ENCODE results near the gene ADGRD1.
"Not testable (repeated sequence)": the region's sequence is repeated elsewhere in the genome, so short reads cannot be mapped to it uniquely, and the experiment has no call there.

The ADGRD1 gene

DNA sequence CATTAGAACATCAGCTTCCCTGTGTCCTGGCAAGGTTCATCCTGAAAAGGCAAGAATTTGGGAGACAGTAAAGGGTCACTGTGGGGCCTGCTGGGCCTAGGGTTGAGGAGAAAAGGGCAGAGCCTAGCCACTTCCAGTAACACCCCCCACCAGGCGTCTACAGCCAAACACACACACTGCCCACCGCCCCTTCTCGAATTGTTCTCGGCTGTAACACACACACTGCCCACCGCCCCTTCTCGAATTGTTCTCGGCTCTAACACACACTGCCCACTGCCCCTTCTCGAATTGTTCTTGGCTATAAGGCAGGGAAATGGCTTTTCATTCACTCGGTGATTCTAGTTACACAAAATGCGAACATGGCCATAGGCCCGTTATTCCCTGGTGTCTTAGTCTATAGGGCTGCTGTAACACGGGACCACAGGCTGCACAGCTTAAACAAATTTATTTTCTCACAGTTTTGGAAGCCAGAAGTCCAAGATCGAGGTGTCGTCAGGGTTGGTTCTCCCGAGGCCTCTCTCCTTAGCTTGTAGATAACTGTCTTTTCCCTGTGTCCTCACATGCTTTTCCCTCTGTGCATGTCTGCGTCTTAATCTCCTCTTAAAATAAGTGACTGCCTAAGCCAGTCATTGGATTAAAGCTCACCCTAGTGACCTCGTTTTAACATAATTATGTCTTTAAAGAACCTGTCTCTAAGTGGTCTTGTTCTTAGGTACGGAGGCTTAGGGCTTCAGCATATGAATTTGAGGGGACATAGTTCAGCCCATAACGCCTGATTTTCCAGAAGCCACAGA lies 171.0 kb downstream of the ADGRD1 start:
- H3K9me3 ChIP-seq (replicated peaks in 1 of 2; ENCODE audit: control insufficient read depth in 2 of 2, insufficient read depth in 1 of 2, low read depth in 1 of 2, low read length in 2 of 2) = no peaks in the 10 kb centered on the region
- H4K8ac ChIP-seq (ENCODE audit: low read depth, low read length) = no peak overlapping the region
- no peak overlapping the region for H4K91ac ChIP-seq (ENCODE audit: low read depth, low read length, poor library complexity)
- peak overlapping the region; percentile 4 for H3K4me2 ChIP-seq (ENCODE audit: insufficient read depth, low read length, poor library complexity, severe bottlenecking)
- H3K4me1 ChIP-seq (ENCODE audit: control insufficient read depth in 2 of 2, insufficient read depth in 1 of 2, low read depth in 1 of 2, low read length in 2 of 2) = peaks cover 0 to 4% of the 10 kb centered on the region in 2 donors
- no peak overlapping the region for H3K4ac ChIP-seq (ENCODE audit: low read length)
- no peaks in the 10 kb centered on the region for H3K27me3 ChIP-seq (ENCODE audit: control insufficient read depth in 3 of 3, insufficient read depth in 3 of 3, low read depth in 1 of 3, low read length in 3 of 3)
- no peaks in the 10 kb centered on the region for H3K79me1 ChIP-seq (ENCODE audit: low read depth, low read length)
- peak overlapping the region; percentile 23 for H2AK5ac ChIP-seq (ENCODE audit: low read depth, low read length)
- no CpG with 5 or more reads among the region's 19 CpGs for WGBS, 2 donors (ENCODE audit: extremely low coverage in 2 of 2, insufficient read length in 2 of 2, insufficient replicate concordance in 1 of 2)
- H2BK5ac ChIP-seq (ENCODE audit: low read length) = no peak overlapping the region
- H2BK12ac ChIP-seq (ENCODE audit: low read length) = no peak overlapping the region
- H2BK120ac ChIP-seq (ENCODE audit: low read depth, low read length) = no peak overlapping the region
- no peak overlapping the region for H2BK15ac ChIP-seq (ENCODE audit: low read length)
- no peak overlapping the region for H3K9ac ChIP-seq (ENCODE audit: low read depth, low read length, poor library complexity)
- no peak for DNase-seq (ENCODE audit: low spot score)
- H2AFZ ChIP-seq (ENCODE audit: low read length) = no peak overlapping the region
- no peaks in the 10 kb centered on the region for H3K36me3 ChIP-seq (replicated peaks in 1 of 2; ENCODE audit: control insufficient read depth in 2 of 2, insufficient read depth in 2 of 2, low read length in 2 of 2)
- no peak overlapping the region for H3K23ac ChIP-seq (ENCODE audit: low read depth, low read length, poor library complexity)
- no peak overlapping the region for H3K18ac ChIP-seq (ENCODE audit: low read length)
- no peak overlapping the region for H3K4me3 ChIP-seq (ENCODE audit: low read length in 2 of 2)
- peak overlapping the region; percentile 2 for H3K14ac ChIP-seq (ENCODE audit: low read length)
- H3K27ac ChIP-seq (replicated peaks; ENCODE audit: low read length) = no peak overlapping the region

GRCh38 chr12:131126662-131127173 lies 173.0 kb downstream of the ADGRD1 start:
- Histone ChIP-seq H2BK120ac (ENCODE audit: low read depth, low read length) (no peak overlapping the region), H3K9me3 (replicated peaks in 1 of 2; ENCODE audit: control insufficient read depth in 2 of 2, insufficient read depth in 1 of 2, low read depth in 1 of 2, low read length in 2 of 2) (no peaks in the 10 kb centered on the region), H3K79me1 (ENCODE audit: low read depth, low read length) (no peaks in the 10 kb centered on the region), H3K9ac (ENCODE audit: low read depth, low read length, poor library complexity) (no peak overlapping the region), H3K14ac (ENCODE audit: low read length) (no peak overlapping the region), H3K4ac (ENCODE audit: low read length) (no peak overlapping the region), H3K18ac (ENCODE audit: low read length) (no peak overlapping the region), H3K36me3 (replicated peaks in 1 of 2; ENCODE audit: control insufficient read depth in 2 of 2, insufficient read depth in 2 of 2, low read length in 2 of 2) (no peaks in the 10 kb centered on the region), H3K27ac (replicated peaks; ENCODE audit: low read length) (no peak overlapping the region), H2AK5ac (ENCODE audit: low read depth, low read length) (no peak overlapping the region), H2AFZ (ENCODE audit: low read length) (no peak overlapping the region), H3K4me3 (ENCODE audit: low read length in 2 of 2) (no peak overlapping the region), H2BK12ac (ENCODE audit: low read length) (no peak overlapping the region), H3K4me1 (ENCODE audit: control insufficient read depth in 2 of 2, insufficient read depth in 1 of 2, low read depth in 1 of 2, low read length in 2 of 2) (peaks cover 0 to 4% of the 10 kb centered on the region in 2 donors), H4K8ac (ENCODE audit: low read depth, low read length) (no peak overlapping the region), H3K27me3 (ENCODE audit: control insufficient read depth in 3 of 3, insufficient read depth in 3 of 3, low read depth in 1 of 3, low read length in 3 of 3) (no peaks in the 10 kb centered on the region), H2BK15ac (ENCODE audit: low read length) (no peak overlapping the region), H2BK5ac (ENCODE audit: low read length) (no peak overlapping the region), H3K4me2 (ENCODE audit: insufficient read depth, low read length, poor library complexity, severe bottlenecking) (no peak overlapping the region), H4K91ac (ENCODE audit: low read depth, low read length, poor library complexity) (no peak overlapping the region), H3K23ac (ENCODE audit: low read depth, low read length, poor library complexity) (no peak overlapping the region)
- DNase-seq (ENCODE audit: low spot score) = no peak
- WGBS, 2 donors (ENCODE audit: extremely low coverage in 2 of 2, insufficient read length in 2 of 2, insufficient replicate concordance in 1 of 2) = no CpG with 5 or more reads among the region's 7 CpGs

DNA sequence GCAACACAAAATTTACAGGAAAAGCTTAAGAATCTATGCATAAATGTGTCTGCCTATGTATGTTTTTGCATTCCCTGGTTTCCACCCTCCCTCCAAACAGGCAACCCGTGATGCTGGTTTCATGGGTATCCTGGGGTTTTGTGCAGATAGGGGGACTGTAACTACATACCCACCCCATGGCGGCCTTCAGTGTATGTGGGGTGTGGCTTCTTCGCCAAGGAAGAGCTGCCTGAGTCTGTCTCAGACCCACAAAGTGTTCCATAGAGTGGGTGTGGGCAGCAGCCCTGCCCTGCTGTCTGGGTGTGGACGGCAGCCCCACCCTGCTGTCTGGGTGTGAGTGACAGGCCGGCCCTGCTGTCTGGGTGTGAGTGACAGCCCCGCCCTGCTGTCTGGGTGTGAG lies 174.8 kb downstream of the ADGRD1 start:
- H3K4me2 ChIP-seq (ENCODE audit: insufficient read depth, low read length, poor library complexity, severe bottlenecking) = no peak overlapping the region
- H3K9ac ChIP-seq (ENCODE audit: low read depth, low read length, poor library complexity) = no peak overlapping the region
- no peak overlapping the region for H2BK5ac ChIP-seq (ENCODE audit: low read length)
- no peak overlapping the region for H2AK5ac ChIP-seq (ENCODE audit: low read depth, low read length)
- no peak overlapping the region for H3K27ac ChIP-seq (replicated peaks; ENCODE audit: low read length)
- H3K18ac ChIP-seq (ENCODE audit: low read length) = no peak overlapping the region
- H3K23ac ChIP-seq (ENCODE audit: low read depth, low read length, poor library complexity) = no peak overlapping the region
- no peaks in the 10 kb centered on the region for H3K36me3 ChIP-seq (replicated peaks in 1 of 2; ENCODE audit: control insufficient read depth in 2 of 2, insufficient read depth in 2 of 2, low read length in 2 of 2)
- no peaks in the 10 kb centered on the region for H3K27me3 ChIP-seq (ENCODE audit: control insufficient read depth in 3 of 3, insufficient read depth in 3 of 3, low read depth in 1 of 3, low read length in 3 of 3)
- no peaks in the 10 kb centered on the region for H3K79me1 ChIP-seq (ENCODE audit: low read depth, low read length)
- peaks cover 4 to 5% of the 10 kb centered on the region in 2 donors for H3K4me1 ChIP-seq (ENCODE audit: control insufficient read depth in 2 of 2, insufficient read depth in 1 of 2, low read depth in 1 of 2, low read length in 2 of 2)
- no peaks in the 10 kb centered on the region for H3K9me3 ChIP-seq (replicated peaks in 1 of 2; ENCODE audit: control insufficient read depth in 2 of 2, insufficient read depth in 1 of 2, low read depth in 1 of 2, low read length in 2 of 2)
- DNase-seq (ENCODE audit: low spot score) = no peak
- no peak overlapping the region for H4K8ac ChIP-seq (ENCODE audit: low read depth, low read length)
- H2BK120ac ChIP-seq (ENCODE audit: low read depth, low read length) = no peak overlapping the region
- no peak overlapping the region for H3K14ac ChIP-seq (ENCODE audit: low read length)
- no peak overlapping the region for H2BK12ac ChIP-seq (ENCODE audit: low read length)
- no peak overlapping the region for H2AFZ ChIP-seq (ENCODE audit: low read length)
- H3K4me3 ChIP-seq (ENCODE audit: low read length in 2 of 2) = no peak overlapping the region
- no peak overlapping the region for H3K4ac ChIP-seq (ENCODE audit: low read length)
- WGBS, 2 donors (ENCODE audit: extremely low coverage in 2 of 2, insufficient read length in 2 of 2, insufficient replicate concordance in 1 of 2) = no CpG with 5 or more reads among the region's 6 CpGs
- no peak overlapping the region for H4K91ac ChIP-seq (ENCODE audit: low read depth, low read length, poor library complexity)
- H2BK15ac ChIP-seq (ENCODE audit: low read length) = no peak overlapping the region

DNA sequence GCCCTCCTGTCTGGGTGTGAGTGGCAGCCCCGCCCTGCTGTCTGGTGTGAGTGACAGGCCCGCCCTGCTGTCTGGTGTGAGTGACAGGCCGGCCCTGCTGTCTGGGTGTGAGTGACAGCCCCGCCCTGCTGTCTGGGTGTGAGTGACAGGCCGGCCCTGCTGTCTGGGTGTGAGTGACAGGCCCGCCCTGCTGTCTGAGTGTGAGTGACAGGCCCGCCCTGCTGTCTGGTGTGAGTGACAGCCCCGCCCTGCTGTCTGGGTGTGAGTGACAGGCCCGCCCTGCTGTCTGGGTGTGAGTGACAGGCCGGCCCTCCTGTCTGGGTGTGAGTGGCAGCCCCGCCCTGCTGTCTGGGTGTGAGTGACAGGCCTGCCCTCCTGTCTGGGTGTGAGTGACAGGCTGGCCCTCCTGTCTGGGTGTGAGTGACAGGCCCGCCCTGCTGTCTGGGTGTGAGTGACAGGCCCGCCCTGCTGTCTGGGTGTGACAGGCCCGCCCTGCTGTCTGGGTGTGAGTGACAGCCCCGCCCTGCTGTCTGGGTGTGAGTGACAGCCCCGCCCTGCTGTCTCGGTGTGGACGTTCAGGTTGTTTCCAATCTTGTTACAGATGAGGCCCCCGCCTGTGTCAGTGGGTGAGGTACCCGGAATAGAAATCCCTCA lies 175.4 kb downstream of the ADGRD1 start:
- H3K79me1 ChIP-seq (ENCODE audit: low read depth, low read length); H3K36me3 ChIP-seq (replicated peaks in 1 of 2; ENCODE audit: control insufficient read depth in 2 of 2, insufficient read depth in 2 of 2, low read length in 2 of 2); H3K18ac ChIP-seq (ENCODE audit: low read length); H2BK12ac ChIP-seq (ENCODE audit: low read length); DNase-seq (ENCODE audit: low spot score); H2BK5ac ChIP-seq (ENCODE audit: low read length); H3K23ac ChIP-seq (ENCODE audit: low read depth, low read length, poor library complexity); H2BK15ac ChIP-seq (ENCODE audit: low read length); H2AFZ ChIP-seq (ENCODE audit: low read length); H3K9me3 ChIP-seq (replicated peaks in 1 of 2; ENCODE audit: control insufficient read depth in 2 of 2, insufficient read depth in 1 of 2, low read depth in 1 of 2, low read length in 2 of 2); H2BK120ac ChIP-seq (ENCODE audit: low read depth, low read length); H3K27ac ChIP-seq (replicated peaks; ENCODE audit: low read length); H3K4ac ChIP-seq (ENCODE audit: low read length); H4K8ac ChIP-seq (ENCODE audit: low read depth, low read length); H4K91ac ChIP-seq (ENCODE audit: low read depth, low read length, poor library complexity); H3K4me2 ChIP-seq (ENCODE audit: insufficient read depth, low read length, poor library complexity, severe bottlenecking); H3K4me3 ChIP-seq (ENCODE audit: low read length in 2 of 2); H2AK5ac ChIP-seq (ENCODE audit: low read depth, low read length); H3K27me3 ChIP-seq (ENCODE audit: control insufficient read depth in 3 of 3, insufficient read depth in 3 of 3, low read depth in 1 of 3, low read length in 3 of 3); H3K14ac ChIP-seq (ENCODE audit: low read length); H3K9ac ChIP-seq (ENCODE audit: low read depth, low read length, poor library complexity); H3K4me1 ChIP-seq (ENCODE audit: control insufficient read depth in 2 of 2, insufficient read depth in 1 of 2, low read depth in 1 of 2, low read length in 2 of 2): not testable (repeated sequence)
- no CpG with 5 or more reads among the region's 20 CpGs for WGBS, 2 donors (ENCODE audit: extremely low coverage in 2 of 2, insufficient read length in 2 of 2, insufficient replicate concordance in 1 of 2)

Measured in neuronal stem cell (in vitro differentiated cells).